MG63 (cell line): Measurements from ENCODE around the gene ZNF43. TPM values are rescaled to one million over a fixed set of nuclear protein-coding genes. Genes with fewer than 3 reads are reported as not detected.
"Not testable (repeated sequence)": the region's sequence is repeated elsewhere in the genome, so short reads cannot be mapped to it uniquely, and the experiment has no call there.

Experiments
- DNase-seq: peaks from one replicate; pipeline ENCODE4 v3.0.0-alpha.2; 2020
- H3K27me3 ChIP-seq: fragments of 250-450 bp; sonication (Bioruptor Pico); 2 replicates; pipeline ENCODE4 v1.5.1; 2020; ENCODE audit warnings: mild to moderate bottlenecking, moderate library complexity
- H3K36me3 ChIP-seq: fragments of 250-450 bp; sonication (Bioruptor Pico); 2 replicates; pipeline ENCODE4 v1.5.1; 2020; ENCODE audit warnings: mild to moderate bottlenecking, moderate library complexity
- H3K4me3 ChIP-seq: fragments of 250-450 bp; sonication (Bioruptor Pico); 2 replicates; pipeline ENCODE4 v1.5.1; 2020; ENCODE audit warnings: mild to moderate bottlenecking, moderate library complexity
- H3K9me3 ChIP-seq: fragments of 250-450 bp; sonication (Bioruptor Pico); 2 replicates; pipeline ENCODE4 v1.5.1; 2020; ENCODE audit warnings: mild to moderate bottlenecking, moderate library complexity
- total RNA-seq: library from RNA; depleted of rRNA; stranded (reverse); fragments of >200 nt; shearing (Covaris generic); gene quantifications from 2 replicates; pipeline ENCODE4 v1.2.3, GENCODE V29; 2014; ENCODE audit warnings: low replicate concordance

Gene ZNF43
- total RNA-seq, 1 experiment from 2014 or later = 1.0 TPM

DNA sequence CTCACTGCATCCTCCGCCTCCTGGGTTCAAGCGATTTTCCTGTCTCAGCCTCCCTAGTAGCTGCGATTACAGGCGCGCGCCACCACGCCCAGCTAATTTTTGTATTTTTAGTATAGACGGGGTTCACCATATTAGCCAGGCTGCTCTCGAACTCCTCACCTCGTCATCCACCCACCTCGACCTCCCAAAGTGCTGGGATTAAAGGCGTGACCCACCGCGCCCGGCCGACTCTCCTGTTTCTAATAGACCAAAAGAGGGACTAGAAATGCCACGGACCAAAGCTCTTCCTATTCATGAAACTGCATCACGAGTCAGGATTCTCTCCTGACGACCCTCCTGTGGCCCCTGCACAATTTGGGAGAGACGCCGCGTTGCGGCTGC lies 563 bp downstream of the ZNF43 start:
- no peak for DNase-seq
- H3K9me3 ChIP-seq = no peaks in the 10 kb centered on the region

DNA sequence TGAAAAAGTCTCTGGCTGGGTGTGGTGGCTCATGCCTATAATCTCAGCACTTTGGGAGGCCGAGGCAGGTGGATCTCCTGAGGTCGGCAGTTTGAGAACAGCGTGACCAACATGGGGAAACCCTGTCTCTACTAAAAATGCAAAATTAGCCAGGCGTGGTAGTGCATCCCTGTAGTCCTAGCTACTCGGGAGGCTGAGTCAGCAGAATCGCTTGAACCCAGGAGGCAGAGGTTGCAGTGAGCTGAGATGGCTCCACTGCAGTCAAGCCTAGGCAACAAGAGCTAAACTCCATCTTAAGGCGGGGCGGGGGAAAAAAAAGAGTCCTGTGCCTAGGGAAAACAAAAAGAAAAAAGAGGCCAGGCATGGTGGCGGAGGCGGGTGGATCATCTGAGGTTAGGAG lies 2.2 kb downstream of the ZNF43 start:
- H3K27me3 ChIP-seq = no peaks in the 10 kb centered on the region

More for the DNA sequence above, 563 bp downstream of the ZNF43 start:
- Histone ChIP-seq H3K36me3 (no peaks in the 10 kb centered on the region), H3K27me3 (no peaks in the 10 kb centered on the region), H3K4me3 (peak overlapping the region; percentile 35)

GRCh38 chr19:21824679-21825078 lies 11.3 kb downstream of the ZNF43 start:
- no peaks in the 10 kb centered on the region for H3K9me3 ChIP-seq
- H3K36me3 ChIP-seq = no peaks in the 10 kb centered on the region
- no peaks in the 10 kb centered on the region for H3K27me3 ChIP-seq
- H3K4me3 ChIP-seq = no peak overlapping the region
- DNase-seq = no peak

More for the DNA sequence above, 2.2 kb downstream of the ZNF43 start:
- no peaks in the 10 kb centered on the region for H3K9me3 ChIP-seq
- no peaks in the 10 kb centered on the region for H3K36me3 ChIP-seq
- no peak overlapping the region for H3K4me3 ChIP-seq
- DNase-seq = no peak

DNA sequence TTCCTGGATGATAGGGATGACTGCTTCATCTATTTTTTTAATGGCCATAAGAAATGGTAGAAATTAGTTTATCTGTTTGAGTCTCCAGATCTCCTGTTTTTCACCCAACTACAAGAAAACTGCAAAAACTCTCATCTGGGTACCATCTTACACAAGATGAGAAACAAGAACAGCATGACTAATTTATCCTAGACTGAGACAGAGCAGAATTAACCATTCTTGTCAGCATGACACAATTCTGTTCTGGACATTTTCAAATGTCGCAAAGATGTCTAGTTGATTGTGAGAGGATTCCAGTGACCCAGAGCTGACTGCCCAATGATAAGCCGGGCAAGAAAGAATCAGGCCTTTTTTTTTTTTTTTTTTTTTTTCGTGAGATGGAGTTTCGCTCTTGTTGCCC lies 12.8 kb downstream of the ZNF43 start:
- H3K36me3 ChIP-seq = no peaks in the 10 kb centered on the region

GRCh38 chr19:21812448-21812847 lies 23.5 kb downstream of the ZNF43 start:
- H3K36me3 ChIP-seq = no peaks in the 10 kb centered on the region; the same call in 1 of the 2 replicates
- no peak for DNase-seq
- H3K4me3 ChIP-seq = no peak overlapping the region
- no peaks in the 10 kb centered on the region for H3K27me3 ChIP-seq
- peaks cover under 1% of the 10 kb centered on the region; the same call in 1 of the 2 replicates for H3K9me3 ChIP-seq

More for the DNA sequence above, 12.8 kb downstream of the ZNF43 start:
- no peaks in the 10 kb centered on the region for H3K27me3 ChIP-seq
- no peaks in the 10 kb centered on the region for H3K9me3 ChIP-seq
- DNase-seq = no peak
- no peak overlapping the region for H3K4me3 ChIP-seq

- H3K36me3 ChIP-seq, DNase-seq, H3K9me3 ChIP-seq, H3K27me3 ChIP-seq, H3K4me3 ChIP-seq: not testable (repeated sequence)
These were observed 27.5 kb downstream of the ZNF43 start for GRCh38 chr19:21808400-21809000.

- Histone ChIP-seq H3K27me3 (no peaks in the 10 kb centered on the region), H3K36me3 (no peaks in the 10 kb centered on the region), H3K9me3 (no peaks in the 10 kb centered on the region), H3K4me3 (no peak overlapping the region)
- no peak for DNase-seq
These were observed 46.4 kb downstream of the ZNF43 start for GRCh38 chr19:21789466-21790085.

DNA sequence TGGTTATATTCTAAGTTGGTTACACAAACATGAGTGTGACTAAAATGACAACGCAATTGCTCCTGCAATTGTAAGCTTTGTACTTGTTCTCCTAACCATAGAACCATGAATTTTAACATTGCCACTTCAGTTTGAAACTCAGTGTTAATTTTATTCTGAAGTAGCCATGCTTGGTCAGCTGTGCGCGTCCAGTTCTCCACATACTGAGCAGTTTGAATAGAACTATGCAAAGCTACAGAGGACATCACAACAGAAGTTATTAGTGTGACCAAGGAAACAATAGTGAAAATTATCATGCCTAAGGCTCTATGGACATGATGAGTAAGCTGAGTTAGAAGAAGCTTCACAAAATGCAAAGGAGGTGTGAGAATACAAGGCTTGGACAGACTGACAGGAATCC lies 49.0 kb downstream of the ZNF43 start:
- Histone ChIP-seq H3K27me3 (no peaks in the 10 kb centered on the region), H3K4me3 (no peak overlapping the region), H3K36me3 (no peaks in the 10 kb centered on the region), H3K9me3 (no peaks in the 10 kb centered on the region)
- DNase-seq = no peak

DNA sequence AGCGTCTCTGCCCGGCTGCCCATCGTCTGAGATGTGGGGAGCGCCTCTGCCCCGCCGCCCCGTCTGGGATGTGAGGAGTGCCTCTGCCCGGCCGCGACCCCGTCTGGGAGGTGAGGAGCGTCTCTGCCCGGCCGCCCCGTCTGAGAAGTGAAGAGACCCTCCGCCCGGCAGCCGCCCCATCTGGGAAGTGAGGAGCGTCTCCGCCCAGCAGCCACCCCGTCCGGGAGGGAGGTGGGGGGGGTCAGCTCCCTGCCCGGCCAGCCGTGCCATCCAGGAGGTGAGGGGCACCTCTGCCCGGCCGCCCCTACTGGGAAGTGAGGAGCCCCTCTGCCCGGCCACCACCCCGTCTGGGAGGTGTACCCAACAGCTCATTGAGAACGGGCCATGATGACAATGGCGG lies 60.2 kb downstream of the ZNF43 start:
- not testable (repeated sequence) for H3K27me3 ChIP-seq, H3K4me3 ChIP-seq, DNase-seq, H3K9me3 ChIP-seq, H3K36me3 ChIP-seq

DNA sequence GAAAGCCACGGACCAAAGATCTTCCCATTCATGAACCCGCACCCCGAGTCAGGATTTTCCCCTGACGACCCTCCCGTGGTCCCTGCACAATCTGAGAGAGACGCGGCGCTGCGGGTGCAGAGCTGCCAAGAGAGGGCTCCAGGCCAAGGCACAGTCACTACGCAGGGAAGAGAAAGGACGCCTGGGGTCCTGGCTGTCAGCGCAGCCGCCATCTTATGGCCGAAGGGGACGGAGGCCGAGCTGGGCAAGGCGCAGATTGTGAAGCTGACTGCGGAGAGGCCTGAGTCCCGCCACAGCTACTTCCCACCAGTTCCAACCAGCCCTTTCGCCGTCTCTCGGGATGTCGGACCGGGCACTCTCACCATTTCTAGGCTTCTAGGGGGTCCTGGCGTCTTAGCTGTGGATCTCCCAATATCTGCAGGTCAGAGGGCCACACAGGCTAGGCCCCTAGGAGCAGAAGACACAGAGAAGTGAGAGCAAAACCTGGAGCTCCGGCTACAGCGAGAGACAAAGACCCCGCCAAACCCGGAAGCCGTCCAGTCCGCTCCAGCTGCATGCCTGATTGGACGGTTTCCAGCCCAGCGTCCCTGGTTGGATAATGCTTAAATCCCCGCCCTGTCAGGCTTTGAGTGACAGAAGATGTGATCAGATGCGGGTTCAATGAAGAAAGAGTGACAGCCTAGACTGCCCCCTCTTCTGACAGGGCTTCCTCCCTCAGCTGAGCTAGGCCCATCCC lies 68.7 kb downstream of the ZNF43 start, which contains the start of gene ZNF100:
Gene ZNF100 (minus strand): TSS at position 515 of the 736 bp plus-strand sequence. CDS start 150 bp downstream, at position 365.
- H3K9me3 ChIP-seq = no peaks in the 10 kb centered on the region
- H3K4me3 ChIP-seq = peak within 1 kb of the TSS; percentile 75
- no peaks in the 10 kb centered on the region for H3K27me3 ChIP-seq
- peaks cover 30% of the 10 kb centered on the region for H3K36me3 ChIP-seq
- peak; percentile 89 for DNase-seq

GRCh38 chr19:21766705-21767064 lies 69.3 kb downstream of the ZNF43 start:
- DNase-seq = peak; percentile 4
- peak overlapping the region; percentile 75 for H3K4me3 ChIP-seq
- not testable (repeated sequence) for H3K27me3 ChIP-seq, H3K9me3 ChIP-seq
- peaks cover 32% of the 10 kb centered on the region for H3K36me3 ChIP-seq

GRCh38 chr19:21765151-21765550 lies 70.8 kb downstream of the ZNF43 start:
- no peak for DNase-seq
- H3K9me3 ChIP-seq = no peaks in the 10 kb centered on the region
- peaks cover 34% of the 10 kb centered on the region for H3K36me3 ChIP-seq
- H3K27me3 ChIP-seq = no peaks in the 10 kb centered on the region
- H3K4me3 ChIP-seq = no peak overlapping the region

GRCh38 chr19:21761547-21761946 lies 74.4 kb downstream of the ZNF43 start:
- H3K4me3 ChIP-seq, H3K9me3 ChIP-seq, DNase-seq, H3K27me3 ChIP-seq: not testable (repeated sequence)
- H3K36me3 ChIP-seq = peaks cover 34% of the 10 kb centered on the region

DNA sequence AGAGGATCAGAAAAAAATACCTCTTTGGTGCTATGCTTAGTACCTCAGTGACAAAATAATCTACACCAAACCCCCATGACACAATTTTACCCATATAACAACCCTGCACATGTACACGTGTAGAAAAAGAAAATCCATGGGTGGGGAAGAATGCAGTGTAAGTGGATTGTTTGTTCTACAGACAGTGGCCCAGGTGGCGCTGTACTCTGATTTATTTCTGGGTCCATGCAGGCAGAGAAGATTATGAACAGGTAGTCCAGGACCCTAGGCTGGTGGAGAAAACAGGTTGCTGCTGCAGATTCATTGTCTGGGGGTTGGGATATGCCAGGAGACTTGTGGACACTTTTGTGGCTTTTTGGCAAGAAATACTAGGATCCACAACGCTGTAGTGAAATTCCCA lies 77.7 kb downstream of the ZNF43 start:
- peaks cover 15% of the 10 kb centered on the region for H3K36me3 ChIP-seq
- no peaks in the 10 kb centered on the region; the same call in 1 of the 2 replicates for H3K9me3 ChIP-seq
- DNase-seq = no peak
- H3K27me3 ChIP-seq = no peaks in the 10 kb centered on the region
- H3K4me3 ChIP-seq = no peak overlapping the region

DNA sequence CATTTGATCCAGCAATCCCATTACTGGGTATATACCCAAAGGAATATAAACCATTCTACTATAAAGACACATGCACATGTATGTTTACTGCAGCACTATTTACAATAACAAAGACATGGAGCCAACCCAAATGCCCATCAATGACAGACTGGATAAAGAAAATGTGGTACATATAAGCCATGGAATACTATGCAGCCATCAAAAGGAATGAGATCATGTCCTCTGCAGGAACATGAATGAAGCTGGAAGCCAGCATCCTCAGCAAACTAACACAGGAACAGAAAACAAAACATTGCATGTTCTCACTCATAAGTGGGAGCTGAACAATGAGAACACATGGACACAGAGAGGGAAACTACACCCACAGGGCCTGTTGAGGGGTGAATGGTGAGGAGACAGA lies 80.4 kb downstream of the ZNF43 start:
- not testable (repeated sequence) for H3K9me3 ChIP-seq, H3K36me3 ChIP-seq, H3K27me3 ChIP-seq, DNase-seq, H3K4me3 ChIP-seq
